ENCODE measurements around the gene PDIA5. TPM values are rescaled to one million over a fixed set of nuclear protein-coding genes. Genes with fewer than 3 reads are reported as not detected.

The PDIA5 gene
- total and polyA plus RNA-seq, 4 donors: 15.5 to 38.6 (median 30.7) TPM

GRCh38 chr3:123063034-123063433 is 3.8 kb upstream of the PDIA5 start:
- 91 to 92% methylated on average over 6 of the region's 6 CpGs for WGBS, 2 donors
- DNase-seq: no peak
- no peaks in the 10 kb centered on the region for H3K27me3 ChIP-seq (ENCODE audit: control insufficient read depth in 3 of 3, insufficient read depth in 3 of 3, low read length in 2 of 3)
- no peak overlapping the region for H3K9ac ChIP-seq (ENCODE audit: insufficient read depth in 1 of 2, low read length in 2 of 2)
- no peak overlapping the region for H3K27ac ChIP-seq (ENCODE audit: low read depth in 1 of 2, low read length in 1 of 2)
- no peak for ATAC-seq (ENCODE audit: insufficient read depth, low FRiP score)
- no peaks in the 10 kb centered on the region for H3K9me3 ChIP-seq (ENCODE audit: control insufficient read depth in 4 of 4, insufficient read depth in 3 of 4, low read length in 3 of 4)
- no peak overlapping the region for H3K4me3 ChIP-seq
- no peak for TF ChIP-seq CTCF (IDR thresholded peaks at IDR 0.05; ENCODE audit: control extremely low read depth, extremely low read depth)
- H3K4me1 ChIP-seq (ENCODE audit: control insufficient read depth in 5 of 5, insufficient read depth in 5 of 5, low read length in 5 of 5): peaks cover 0 to 11% (median 0%) of the 10 kb centered on the region in 5 donors
- no peaks in the 10 kb centered on the region for H3K36me3 ChIP-seq (ENCODE audit: control insufficient read depth in 4 of 4, insufficient read depth in 4 of 4, low read length in 4 of 4)

GRCh38 chr3:123064506-123064905 is 2.3 kb upstream of the PDIA5 start:
- H3K27me3 ChIP-seq (ENCODE audit: control insufficient read depth in 3 of 3, insufficient read depth in 3 of 3, low read length in 2 of 3): no peaks in the 10 kb centered on the region
- H3K36me3 ChIP-seq (ENCODE audit: control insufficient read depth in 4 of 4, insufficient read depth in 4 of 4, low read length in 4 of 4): no peaks in the 10 kb centered on the region
- no peak overlapping the region for H3K4me3 ChIP-seq
- H3K9me3 ChIP-seq (ENCODE audit: control insufficient read depth in 4 of 4, insufficient read depth in 3 of 4, low read length in 3 of 4): no peaks in the 10 kb centered on the region
- no peak for DNase-seq
- H3K4me1 ChIP-seq (ENCODE audit: control insufficient read depth in 5 of 5, insufficient read depth in 5 of 5, low read length in 5 of 5): peaks cover 0 to 19% (median 3%) of the 10 kb centered on the region in 5 donors
- TF ChIP-seq CTCF (IDR thresholded peaks at IDR 0.05; ENCODE audit: control extremely low read depth, extremely low read depth): no peak
- H3K27ac ChIP-seq (ENCODE audit: low read depth in 1 of 2, low read length in 1 of 2): no peak overlapping the region
- ATAC-seq (ENCODE audit: insufficient read depth, low FRiP score): no peak
- WGBS, 2 donors: 93% methylated on average over 4 of the region's 4 CpGs
- no peak overlapping the region for H3K9ac ChIP-seq (ENCODE audit: insufficient read depth in 1 of 2, low read length in 2 of 2)

GRCh38 chr3:123064914-123065313 is 1.9 kb upstream of the PDIA5 start:
- H3K4me1 ChIP-seq (ENCODE audit: control insufficient read depth in 5 of 5, insufficient read depth in 5 of 5, low read length in 5 of 5): peaks cover 0 to 19% (median 3%) of the 10 kb centered on the region in 5 donors
- no peak for TF ChIP-seq CTCF (IDR thresholded peaks at IDR 0.05; ENCODE audit: control extremely low read depth, extremely low read depth)
- H3K4me3 ChIP-seq: no peak overlapping the region
- H3K27ac ChIP-seq (ENCODE audit: low read depth in 1 of 2, low read length in 1 of 2): no peak overlapping the region
- H3K36me3 ChIP-seq (ENCODE audit: control insufficient read depth in 4 of 4, insufficient read depth in 4 of 4, low read length in 4 of 4): no peaks in the 10 kb centered on the region
- H3K9me3 ChIP-seq (ENCODE audit: control insufficient read depth in 4 of 4, insufficient read depth in 3 of 4, low read length in 3 of 4): no peaks in the 10 kb centered on the region
- no peak for ATAC-seq (ENCODE audit: insufficient read depth, low FRiP score)
- WGBS, 2 donors: 0% methylated on average over 1 of the region's 1 CpG
- no peaks in the 10 kb centered on the region for H3K27me3 ChIP-seq (ENCODE audit: control insufficient read depth in 3 of 3, insufficient read depth in 3 of 3, low read length in 2 of 3)
- no peak overlapping the region for H3K9ac ChIP-seq (ENCODE audit: insufficient read depth in 1 of 2, low read length in 2 of 2)
- DNase-seq: no peak

- WGBS, 2 donors: 25 to 30% methylated on average over 6 of the region's 6 CpGs
- DNase-seq (no peak), ATAC-seq (ENCODE audit: insufficient read depth, low FRiP score) (no peak)
- Histone ChIP-seq H3K36me3 (ENCODE audit: control insufficient read depth in 4 of 4, insufficient read depth in 4 of 4, low read length in 4 of 4) (no peaks in the 10 kb centered on the region), H3K4me1 (ENCODE audit: control insufficient read depth in 5 of 5, insufficient read depth in 5 of 5, low read length in 5 of 5) (peaks cover 0 to 31% (median 8%) of the 10 kb centered on the region in 5 donors), H3K4me3 (no peak overlapping the region), H3K9ac (ENCODE audit: insufficient read depth in 1 of 2, low read length in 2 of 2) (peak overlapping the region in 1 of 2 donors; percentile 28), H3K9me3 (ENCODE audit: control insufficient read depth in 4 of 4, insufficient read depth in 3 of 4, low read length in 3 of 4) (no peaks in the 10 kb centered on the region), H3K27ac (ENCODE audit: low read depth in 1 of 2, low read length in 1 of 2) (peak overlapping the region; percentile 84 to 92), H3K27me3 (ENCODE audit: control insufficient read depth in 3 of 3, insufficient read depth in 3 of 3, low read length in 2 of 3) (no peaks in the 10 kb centered on the region)
- TF ChIP-seq CTCF (IDR thresholded peaks at IDR 0.05; ENCODE audit: control extremely low read depth, extremely low read depth): no peak
Observed at GRCh38 chr3:123066599-123066895, 278 bp upstream of the PDIA5 start.

All from lung (tissue), 12 donors.